DND-41 (cell line): ENCODE data around the gene ARPC1A.

Experiments used
- EZH2 ChIP-seq: IDR thresholded peaks from 3 replicates; pipeline ENCODE4 v1.6.1; 2012; ENCODE audit warnings: borderline replicate concordance, low read depth, mild to moderate bottlenecking, moderate library complexity, low read length, inconsistent platforms; ENCODE audit not compliant: severe bottlenecking
- TF ChIP-seq, protein P1 (sequence below): IDR thresholded peaks from 2 replicates; pipeline ENCODE4 v1.5.1; 2012; ENCODE audit warnings: borderline replicate concordance, low read length, moderate library complexity, mild to moderate bottlenecking; ENCODE audit not compliant: poor library complexity, severe bottlenecking; ENCODE audit errors: extremely low read depth

DNA sequence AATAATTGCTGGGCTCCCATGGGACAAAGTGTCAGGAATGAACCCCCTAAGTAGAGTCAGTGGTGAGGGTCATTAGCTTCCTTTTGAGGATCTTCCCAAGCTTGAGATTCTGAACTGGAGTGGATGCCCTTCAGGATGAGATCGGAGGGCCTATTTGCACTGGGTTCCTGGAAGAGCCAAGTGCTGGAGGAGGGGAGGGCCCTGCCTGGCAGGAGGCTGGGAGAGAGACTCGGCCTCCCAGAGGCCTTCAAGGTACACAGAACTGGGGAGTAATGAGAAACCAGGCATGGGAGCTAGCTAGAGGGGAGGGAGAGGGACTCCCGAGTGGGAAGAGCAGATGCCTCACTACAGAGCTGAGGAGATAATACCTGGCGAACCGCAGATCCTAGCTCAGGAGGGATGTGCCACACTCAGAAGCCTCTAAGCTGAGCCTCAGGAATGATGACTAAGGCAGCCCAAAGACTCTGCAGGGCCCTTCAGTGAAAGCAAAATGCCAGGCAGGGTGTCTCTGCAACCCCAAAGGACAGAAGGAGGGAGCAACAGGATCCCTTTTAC lies 73.3 kb downstream of the ARPC1A start:
- TF ChIP-seq, protein P1, sequence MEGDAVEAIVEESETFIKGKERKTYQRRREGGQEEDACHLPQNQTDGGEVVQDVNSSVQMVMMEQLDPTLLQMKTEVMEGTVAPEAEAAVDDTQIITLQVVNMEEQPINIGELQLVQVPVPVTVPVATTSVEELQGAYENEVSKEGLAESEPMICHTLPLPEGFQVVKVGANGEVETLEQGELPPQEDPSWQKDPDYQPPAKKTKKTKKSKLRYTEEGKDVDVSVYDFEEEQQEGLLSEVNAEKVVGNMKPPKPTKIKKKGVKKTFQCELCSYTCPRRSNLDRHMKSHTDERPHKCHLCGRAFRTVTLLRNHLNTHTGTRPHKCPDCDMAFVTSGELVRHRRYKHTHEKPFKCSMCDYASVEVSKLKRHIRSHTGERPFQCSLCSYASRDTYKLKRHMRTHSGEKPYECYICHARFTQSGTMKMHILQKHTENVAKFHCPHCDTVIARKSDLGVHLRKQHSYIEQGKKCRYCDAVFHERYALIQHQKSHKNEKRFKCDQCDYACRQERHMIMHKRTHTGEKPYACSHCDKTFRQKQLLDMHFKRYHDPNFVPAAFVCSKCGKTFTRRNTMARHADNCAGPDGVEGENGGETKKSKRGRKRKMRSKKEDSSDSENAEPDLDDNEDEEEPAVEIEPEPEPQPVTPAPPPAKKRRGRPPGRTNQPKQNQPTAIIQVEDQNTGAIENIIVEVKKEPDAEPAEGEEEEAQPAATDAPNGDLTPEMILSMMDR: no peak
- TF ChIP-seq EZH2: no peak
